Activated CD8-positive, alpha-beta T cell treated with anti-CD3 and anti-CD28 coated beads for 36 hours (primary cell): ENCODE measurements around the gene MSL3. TPM values are rescaled to one million over a fixed set of nuclear protein-coding genes. Genes with fewer than 3 reads are reported as not detected.

ENCODE experiments used
- ATAC-seq: fragments of 200-7000 bp; cut with Tn5 transposase; one replicate; pipeline ENCODE4 v1.10.0; 2021; ENCODE audit warnings: mild to moderate bottlenecking, moderate library complexity
- CTCF ChIA-PET: fragments of 350-600 bp; sonication (Branson Sonifier 250); formaldehyde crosslinking; loops from one replicate; lab custom pipeline; 2021; ENCODE audit warnings: antibody characterized with exemption; lab: Charles Lee
- POLR2A ChIA-PET: fragments of 350-600 bp; sonication (Branson Sonifier 250); formaldehyde crosslinking; loops from one replicate; lab custom pipeline; 2021; ENCODE audit warnings: antibody characterized with exemption; lab: Charles Lee
- DNase-seq: peaks from one replicate; pipeline ENCODE4 v3.0.0-alpha.2; 2020
- H3K27ac Mint-ChIP-seq: one replicate; pipeline ENCODE4 v1.8.0; 2021; ENCODE audit warnings: mild to moderate bottlenecking, mixed read lengths
- H3K27me3 Mint-ChIP-seq: one replicate; pipeline ENCODE4 v1.8.0; 2021; ENCODE audit warnings: mixed read lengths
- H3K36me3 Mint-ChIP-seq: one replicate; pipeline ENCODE4 v1.8.0; 2021; ENCODE audit warnings: low read depth, mixed read lengths
- H3K4me1 Mint-ChIP-seq: one replicate; pipeline ENCODE4 v1.8.0; 2021; ENCODE audit warnings: low read depth, mixed read lengths
- H3K4me3 Mint-ChIP-seq: one replicate; pipeline ENCODE4 v1.8.0; 2021; ENCODE audit warnings: mild to moderate bottlenecking, moderate library complexity, mixed read lengths
- H3K9me3 Mint-ChIP-seq: one replicate; pipeline ENCODE4 v1.8.0; 2021; ENCODE audit warnings: mixed read lengths
- CTCF ChIP-seq: fragments of 200-600 bp; IDR thresholded peaks from one replicate; pipeline ENCODE4 v1.8.0; 2022; ENCODE audit warnings: antibody characterized with exemption, mild to moderate bottlenecking
- intact Hi-C: fragments of 100-400 bp; cut with micrococcal nuclease; formaldehyde crosslinking; loops from one replicate; pipeline ENCODE4 v1.10.0; 2022
- total RNA-seq, 2 experiments: library from RNA; stranded (reverse); gene quantifications; one replicate each; pipeline ENCODE4 v1.2.3, GENCODE V29; 2021

The MSL3 gene
- total RNA-seq, 2 experiments from 2014 or later: 39.3 to 40.7 TPM

DNA sequence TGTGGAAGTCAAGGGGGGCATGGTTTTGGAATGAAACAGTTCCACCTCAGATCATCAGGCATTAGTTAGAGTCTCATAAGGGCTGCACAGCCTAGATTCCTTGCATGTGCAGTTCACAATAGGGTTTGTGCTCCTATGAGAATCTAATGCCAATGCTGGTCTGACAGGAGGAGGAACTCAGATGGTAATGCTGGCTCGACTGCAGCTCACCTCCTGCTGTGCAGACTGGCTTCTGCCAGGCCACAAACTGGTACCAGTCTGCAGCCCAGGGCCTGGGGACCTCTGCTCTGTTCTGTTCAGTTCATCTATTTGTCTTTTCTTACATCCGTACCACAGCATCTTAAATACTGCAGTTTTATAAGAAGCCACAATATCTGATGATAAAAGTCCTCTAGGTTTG is 12.2 kb upstream of the MSL3 start:
- CTCF ChIA-PET: interaction anchor here (1.0 kb wide), 1 partner anchor 12 kb away, joined by 3 read pairs; the partner anchor contains the start of gene MSL3
- intact Hi-C loops: no loop called here
- Mint-ChIP-seq H3K36me3 (no peaks in the 10 kb centered on the region), H3K27ac (no peak overlapping the region), H3K4me3 (no peak overlapping the region), H3K4me1 (no peaks in the 10 kb centered on the region), H3K9me3 (no peaks in the 10 kb centered on the region), H3K27me3 (peaks cover 2% of the 10 kb centered on the region)
- DNase-seq: no peak
- POLR2A ChIA-PET: interaction anchor here (1.0 kb wide), 1 partner anchor 11 kb away, joined by 3 read pairs; no protein-coding TSS in a partner anchor
- ATAC-seq: no peak
- TF ChIP-seq CTCF: no peak

DNA sequence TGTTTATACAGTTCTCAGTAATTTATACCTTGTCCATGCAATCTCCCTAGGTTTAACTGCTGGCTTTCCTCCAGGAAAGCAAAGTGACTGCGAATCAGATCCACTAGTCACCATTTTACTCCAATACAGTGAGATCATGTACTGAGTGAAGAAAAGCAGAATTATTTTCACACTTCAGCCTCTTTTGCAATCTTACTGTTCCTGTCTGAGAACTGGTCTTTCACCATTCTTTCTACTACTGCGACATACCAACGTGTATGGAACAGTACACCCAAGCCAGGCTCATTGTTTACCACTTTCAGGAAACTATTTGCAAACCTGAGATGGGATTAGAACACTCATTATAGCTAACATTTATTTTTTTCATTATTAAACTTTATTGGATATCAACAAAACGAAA is 8.0 kb upstream of the MSL3 start:
- DNase-seq: no peak
- Mint-ChIP-seq H3K36me3 (no peaks in the 10 kb centered on the region), H3K4me1 (no peaks in the 10 kb centered on the region), H3K9me3 (no peaks in the 10 kb centered on the region), H3K4me3 (no peak overlapping the region), H3K27ac (no peak overlapping the region), H3K27me3 (peaks cover 2% of the 10 kb centered on the region)
- intact Hi-C loops: no loop called here
- POLR2A ChIA-PET: no interaction called here
- CTCF ChIA-PET: no interaction called here
- no peak for ATAC-seq
- TF ChIP-seq CTCF: no peak

GRCh38 chrX:11750694-11751093 is 7.3 kb upstream of the MSL3 start:
- POLR2A ChIA-PET: no interaction called here
- H3K9me3 Mint-ChIP-seq: no peaks in the 10 kb centered on the region
- CTCF ChIA-PET: no interaction called here
- peaks cover 2% of the 10 kb centered on the region for H3K27me3 Mint-ChIP-seq
- H3K4me1 Mint-ChIP-seq: no peaks in the 10 kb centered on the region
- intact Hi-C loops: no loop called here
- H3K4me3 Mint-ChIP-seq: no peak overlapping the region
- DNase-seq (no peak), ATAC-seq (no peak)
- H3K36me3 Mint-ChIP-seq: no peaks in the 10 kb centered on the region
- TF ChIP-seq CTCF: no peak
- no peak overlapping the region for H3K27ac Mint-ChIP-seq

GRCh38 chrX:11751261-11751660 is 6.8 kb upstream of the MSL3 start:
- DNase-seq (no peak), ATAC-seq (no peak)
- TF ChIP-seq CTCF: no peak
- H3K9me3 Mint-ChIP-seq: no peaks in the 10 kb centered on the region
- no peak overlapping the region for H3K4me3 Mint-ChIP-seq
- ChIA-PET POLR2A (no interaction called here), CTCF (interaction anchor here (1.3 kb wide), 1 partner anchor 19 kb away, joined by 3 read pairs; no protein-coding TSS in a partner anchor)
- H3K36me3 Mint-ChIP-seq: no peaks in the 10 kb centered on the region
- no peaks in the 10 kb centered on the region for H3K4me1 Mint-ChIP-seq
- H3K27me3 Mint-ChIP-seq: peaks cover 2% of the 10 kb centered on the region
- intact Hi-C loops: no loop called here
- no peak overlapping the region for H3K27ac Mint-ChIP-seq

DNA sequence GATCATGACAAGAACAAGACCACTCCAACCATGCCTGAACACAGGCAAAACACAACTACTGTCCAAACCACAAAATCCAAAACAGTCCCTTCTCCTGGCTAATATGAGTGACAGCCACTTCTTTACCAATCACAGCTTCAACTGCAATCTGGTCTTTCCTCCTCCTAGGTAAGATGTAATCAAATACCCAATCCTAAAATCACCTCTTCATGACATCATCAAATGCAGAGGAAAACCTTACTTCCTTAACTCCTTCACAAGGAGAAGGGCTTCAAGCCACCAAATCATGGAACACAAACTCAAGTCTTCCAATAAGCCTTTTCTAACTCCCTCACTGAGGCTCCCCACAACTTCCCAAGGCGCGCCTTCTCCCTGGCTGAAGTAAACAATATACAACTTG is 4.4 kb upstream of the MSL3 start:
- no peaks in the 10 kb centered on the region for H3K36me3 Mint-ChIP-seq
- DNase-seq: no peak
- POLR2A ChIA-PET: no interaction called here
- H3K4me3 Mint-ChIP-seq: no peak overlapping the region
- peaks cover 2% of the 10 kb centered on the region for H3K27me3 Mint-ChIP-seq
- CTCF ChIA-PET: no interaction called here
- H3K4me1 Mint-ChIP-seq: peaks cover 10% of the 10 kb centered on the region
- ATAC-seq: no peak
- no peaks in the 10 kb centered on the region for H3K9me3 Mint-ChIP-seq
- H3K27ac Mint-ChIP-seq: no peak overlapping the region
- intact Hi-C loops: no loop called here
- no peak for TF ChIP-seq CTCF
